GM21619 (cell line): Measurements from ENCODE around the gene TET1.
A peak's percentile ranks its signal among the peaks of the same experiment; 100 is the strongest.
"Not testable (repeated sequence)": the region's sequence is repeated elsewhere in the genome, so short reads cannot be mapped to it uniquely, and the experiment has no call there.

Experiments
- ATAC-seq: cut with Tn5 transposase; IDR thresholded peaks from one replicate; pipeline ENCODE4 v1.9.1; 2021; ENCODE audit not compliant: unreplicated experiment

TET1 gene

GRCh38 chr10:68696018-68696417, 135.9 kb downstream of the TET1 start:
- ATAC-seq, result no peak

GRCh38 chr10:68697106-68697505, 137.0 kb downstream of the TET1 start:
- ATAC-seq, result no peak

DNA sequence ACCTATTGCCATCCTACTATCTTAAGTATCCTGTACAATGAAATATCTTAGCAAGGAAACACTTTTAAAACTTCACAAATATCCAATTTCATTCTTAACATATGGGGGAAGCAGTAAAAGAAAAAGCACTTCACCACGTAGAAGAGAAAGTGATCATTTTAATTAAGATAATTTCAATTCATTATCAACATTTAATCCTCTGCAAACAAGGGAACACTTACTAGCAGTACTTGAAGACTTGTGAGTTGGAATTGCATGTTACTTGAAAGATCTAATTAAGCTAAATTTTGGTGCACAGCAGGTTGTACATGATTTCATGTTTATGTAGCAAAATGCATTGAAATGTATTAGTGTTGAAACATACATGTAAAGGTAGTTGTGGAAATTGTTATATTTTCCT, 140.1 kb downstream of the TET1 start:
- no peak for ATAC-seq

DNA sequence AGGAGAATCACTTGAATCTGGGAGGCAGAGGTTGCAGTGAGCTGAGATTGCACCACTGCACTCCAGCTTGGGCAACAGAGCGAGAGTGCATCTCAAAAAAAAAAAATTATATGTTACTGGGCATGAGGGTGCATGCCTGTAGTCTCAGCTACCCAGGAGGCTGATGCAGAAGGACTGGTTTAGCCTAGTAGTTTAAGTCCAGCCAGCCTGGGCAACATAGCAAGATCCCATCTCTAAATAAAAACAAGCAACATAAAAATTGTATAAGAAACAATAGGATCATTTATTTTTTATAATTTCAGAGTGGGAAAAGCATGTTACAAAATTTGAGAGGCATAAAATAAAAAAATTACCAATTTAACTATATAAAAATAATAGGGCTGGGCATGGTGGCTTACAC, 145.4 kb downstream of the TET1 start:
- ATAC-seq, result no peak

DNA sequence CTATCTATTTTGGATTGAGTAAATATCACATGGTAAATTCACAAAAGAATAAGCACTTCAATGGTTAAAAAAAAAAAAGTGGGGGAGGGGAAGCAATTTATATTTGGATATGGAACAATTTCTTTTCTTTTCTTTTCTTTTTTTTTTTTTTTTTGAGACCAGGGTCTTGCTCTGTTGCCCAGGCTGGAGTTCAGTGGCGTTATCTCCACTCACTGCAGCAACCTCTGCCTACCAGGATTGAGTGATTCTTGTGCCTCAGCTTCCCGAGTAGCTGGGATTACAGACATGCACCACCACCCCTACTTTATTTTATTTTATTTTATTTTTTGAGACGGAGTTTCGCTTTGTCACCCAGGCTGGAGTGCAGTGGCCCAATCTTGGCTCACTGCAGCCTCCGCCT, 148.8 kb downstream of the TET1 start:
- not testable (repeated sequence) for ATAC-seq

DNA sequence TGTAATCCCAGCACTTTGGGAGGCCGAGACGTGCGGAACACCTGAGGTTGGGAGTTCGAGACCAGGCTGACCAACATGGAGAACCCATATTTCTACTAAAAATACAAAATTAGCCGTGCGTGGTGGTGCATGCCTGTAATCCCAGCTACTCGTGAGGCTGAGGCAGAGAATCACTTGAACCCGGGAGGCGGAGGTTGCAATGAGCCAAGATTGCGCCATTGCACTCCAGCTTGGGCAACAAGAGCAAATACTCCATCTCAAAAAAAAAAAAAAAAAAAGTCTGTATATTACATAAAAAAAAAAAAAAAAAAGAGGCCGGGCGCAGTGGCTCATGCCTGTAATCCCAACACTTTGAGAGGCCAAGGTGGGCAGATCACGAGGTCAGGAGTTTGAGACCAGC, 152.9 kb downstream of the TET1 start:
- not testable (repeated sequence) for ATAC-seq

GRCh38 chr10:68717435-68717834, 157.3 kb downstream of the TET1 start:
- no peak for ATAC-seq

GRCh38 chr10:68720793-68721672, 160.9 kb downstream of the TET1 start, which contains the start of gene CCAR1:
CCAR1 (plus strand) TSS chr10:68721239; CDS start chr10:68722505, 1,266 bp downstream.
- ATAC-seq, result peak; percentile 98

- ATAC-seq, result peak; percentile 17
Observed at GRCh38 chr10:68721673-68722335, 161.7 kb downstream of the TET1 start.

DNA sequence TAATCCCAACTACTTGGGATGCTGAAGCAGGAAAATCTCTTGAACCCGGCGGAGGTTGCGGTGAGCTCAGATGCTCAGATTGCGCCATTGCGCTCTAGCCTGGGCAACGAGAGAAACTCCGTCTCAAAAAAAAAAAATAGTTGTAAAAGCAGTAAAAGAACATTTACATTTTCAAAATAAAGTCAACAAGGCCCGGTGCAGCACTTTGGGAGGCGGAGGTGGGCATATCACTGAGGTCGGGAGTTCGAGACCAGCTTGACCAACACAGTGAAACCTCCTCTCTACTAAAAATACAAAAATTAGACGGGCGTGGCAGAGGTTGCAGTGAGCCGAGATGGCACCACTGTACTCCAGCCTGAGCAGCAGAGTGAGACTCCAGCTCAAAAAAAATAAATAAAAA, 164.9 kb downstream of the TET1 start:
- no peak for ATAC-seq

DNA sequence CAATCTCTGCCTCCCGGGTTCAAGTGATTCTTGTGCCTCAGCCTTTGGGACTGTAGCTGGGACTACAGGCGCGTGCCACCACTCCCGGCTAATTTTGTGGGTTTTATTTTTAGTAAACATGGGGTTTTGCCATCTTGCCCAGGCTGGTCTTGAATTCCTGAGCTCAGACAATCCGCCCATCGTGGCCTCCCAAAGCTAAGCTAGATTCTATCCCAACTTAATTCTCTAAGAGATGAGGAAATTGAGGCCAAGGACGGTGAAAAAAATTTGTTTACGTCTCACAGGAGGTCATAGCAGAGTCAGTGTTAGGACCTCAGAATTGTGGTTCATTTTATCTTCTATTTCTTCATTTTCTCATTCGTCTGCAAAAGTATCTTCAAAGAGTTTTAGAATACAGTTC, 167.0 kb downstream of the TET1 start:
- ATAC-seq, result no peak

- ATAC-seq, result no peak
Observed at GRCh38 chr10:68732651-68733050, 172.5 kb downstream of the TET1 start.

GRCh38 chr10:68734349-68734748, 174.2 kb downstream of the TET1 start:
- no peak for ATAC-seq

GRCh38 chr10:68735119-68735518, 175.0 kb downstream of the TET1 start:
- no peak for ATAC-seq

- ATAC-seq, result not testable (repeated sequence)
Observed at GRCh38 chr10:68735739-68736138, 175.6 kb downstream of the TET1 start.

DNA sequence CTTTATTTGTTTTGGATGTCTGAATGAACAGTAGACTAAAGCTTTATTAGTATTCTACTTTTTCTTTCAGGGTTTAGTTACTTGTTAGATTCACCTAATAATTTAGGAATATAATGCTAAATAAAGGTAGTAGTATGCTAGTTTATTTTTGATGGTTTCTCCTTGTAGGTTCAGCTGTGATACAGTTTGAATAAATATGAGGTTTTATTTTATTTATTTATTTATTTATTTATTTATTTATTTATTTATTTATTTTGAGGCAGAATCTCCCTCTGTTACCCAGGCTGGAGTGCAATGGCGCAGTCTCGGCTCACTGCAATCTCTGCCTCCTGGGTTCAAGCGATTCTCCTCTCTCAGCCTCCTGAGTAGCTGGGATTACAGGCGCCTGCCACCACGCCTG, 180.5 kb downstream of the TET1 start:
- ATAC-seq, result not testable (repeated sequence)

GRCh38 chr10:68742397-68742796, 182.3 kb downstream of the TET1 start:
- no peak for ATAC-seq
